ENCODE measurements around the gene NUP133.

NUP133 gene

DNA sequence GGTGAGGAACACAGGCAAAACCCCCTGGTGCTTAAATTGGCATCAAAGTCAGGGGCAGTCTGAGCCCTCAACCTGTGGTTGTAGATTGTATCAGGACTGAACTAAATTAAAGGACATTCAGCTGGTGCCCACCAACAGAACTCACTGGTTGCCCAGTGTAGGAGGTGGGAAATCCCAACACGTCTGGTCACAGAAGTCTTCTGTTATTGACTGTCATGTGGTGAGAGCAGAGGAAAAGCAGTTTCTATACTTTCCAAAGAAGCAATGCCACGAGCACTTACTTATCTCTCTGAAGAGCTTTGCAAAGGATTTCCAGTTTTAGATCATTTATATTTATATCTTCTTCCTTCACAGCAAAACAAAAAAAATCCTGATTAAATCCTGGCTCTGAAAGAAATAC is 59.3 kb downstream of the NUP133 start:
- H3K27me3 ChIP-seq (ENCODE audit: control insufficient read depth, low read length): no peaks in the 10 kb centered on the region
- H4K20me1 ChIP-seq (ENCODE audit: control insufficient read depth, insufficient read depth, low read depth, low read length): no peaks in the 10 kb centered on the region
- no peak overlapping the region for H3K27ac ChIP-seq (ENCODE audit: low read depth, low read length)
- H3K4me3 ChIP-seq (ENCODE audit: low read length): no peak overlapping the region
- no peaks in the 10 kb centered on the region for H3K4me1 ChIP-seq (ENCODE audit: control insufficient read depth, low read length)
- H3F3A ChIP-seq (ENCODE audit: control insufficient read depth, insufficient read depth): no peaks in the 10 kb centered on the region
- H3K36me3 ChIP-seq (ENCODE audit: control insufficient read depth, low read length): peaks cover 60% of the 10 kb centered on the region
- no peak overlapping the region for H3K4me2 ChIP-seq (ENCODE audit: low read length)
- no peaks in the 10 kb centered on the region for H3K9me2 ChIP-seq (replicated peaks; ENCODE audit: control insufficient read depth, low read length)
- TF ChIP-seq, protein P1, sequence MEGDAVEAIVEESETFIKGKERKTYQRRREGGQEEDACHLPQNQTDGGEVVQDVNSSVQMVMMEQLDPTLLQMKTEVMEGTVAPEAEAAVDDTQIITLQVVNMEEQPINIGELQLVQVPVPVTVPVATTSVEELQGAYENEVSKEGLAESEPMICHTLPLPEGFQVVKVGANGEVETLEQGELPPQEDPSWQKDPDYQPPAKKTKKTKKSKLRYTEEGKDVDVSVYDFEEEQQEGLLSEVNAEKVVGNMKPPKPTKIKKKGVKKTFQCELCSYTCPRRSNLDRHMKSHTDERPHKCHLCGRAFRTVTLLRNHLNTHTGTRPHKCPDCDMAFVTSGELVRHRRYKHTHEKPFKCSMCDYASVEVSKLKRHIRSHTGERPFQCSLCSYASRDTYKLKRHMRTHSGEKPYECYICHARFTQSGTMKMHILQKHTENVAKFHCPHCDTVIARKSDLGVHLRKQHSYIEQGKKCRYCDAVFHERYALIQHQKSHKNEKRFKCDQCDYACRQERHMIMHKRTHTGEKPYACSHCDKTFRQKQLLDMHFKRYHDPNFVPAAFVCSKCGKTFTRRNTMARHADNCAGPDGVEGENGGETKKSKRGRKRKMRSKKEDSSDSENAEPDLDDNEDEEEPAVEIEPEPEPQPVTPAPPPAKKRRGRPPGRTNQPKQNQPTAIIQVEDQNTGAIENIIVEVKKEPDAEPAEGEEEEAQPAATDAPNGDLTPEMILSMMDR (IDR thresholded peaks at IDR 0.05; ENCODE audit: low read depth, low read length, poor library complexity, severe bottlenecking): no peak
- no peak for TF ChIP-seq EZH2phosphoT487 (IDR thresholded peaks at IDR 0.05; ENCODE audit: borderline replicate concordance, low read length)
- H3K9me3 ChIP-seq (ENCODE audit: control insufficient read depth, insufficient read depth, low read length): no peaks in the 10 kb centered on the region
- H3K79me2 ChIP-seq (ENCODE audit: control insufficient read depth, low read length): no peaks in the 10 kb centered on the region

- no peak for TF ChIP-seq EZH2phosphoT487 (IDR thresholded peaks at IDR 0.05; ENCODE audit: borderline replicate concordance, low read length)
- TF ChIP-seq, protein P1 (IDR thresholded peaks at IDR 0.05; ENCODE audit: low read depth, low read length, poor library complexity, severe bottlenecking): no peak
- Histone ChIP-seq H3K4me3 (ENCODE audit: low read length) (no peak overlapping the region), H3K4me1 (ENCODE audit: control insufficient read depth, low read length) (no peaks in the 10 kb centered on the region), H3K27me3 (ENCODE audit: control insufficient read depth, low read length) (no peaks in the 10 kb centered on the region), H4K20me1 (ENCODE audit: control insufficient read depth, insufficient read depth, low read depth, low read length) (no peaks in the 10 kb centered on the region), H3K4me2 (ENCODE audit: low read length) (no peak overlapping the region), H3K36me3 (ENCODE audit: control insufficient read depth, low read length) (peaks cover 57% of the 10 kb centered on the region), H3K9me3 (ENCODE audit: control insufficient read depth, insufficient read depth, low read length) (no peaks in the 10 kb centered on the region), H3F3A (ENCODE audit: control insufficient read depth, insufficient read depth) (no peaks in the 10 kb centered on the region), H3K79me2 (ENCODE audit: control insufficient read depth, low read length) (no peaks in the 10 kb centered on the region), H3K27ac (ENCODE audit: low read depth, low read length) (no peak overlapping the region), H3K9me2 (replicated peaks; ENCODE audit: control insufficient read depth, low read length) (no peaks in the 10 kb centered on the region)
Observed at GRCh38 chr1:229448354-229448753, 59.8 kb downstream of the NUP133 start.

GRCh38 chr1:229447809-229448252 is 60.3 kb downstream of the NUP133 start:
- Histone ChIP-seq H3K27ac (ENCODE audit: low read depth, low read length) (no peak overlapping the region), H3K4me1 (ENCODE audit: control insufficient read depth, low read length) (no peaks in the 10 kb centered on the region), H3K36me3 (ENCODE audit: control insufficient read depth, low read length) (peaks cover 61% of the 10 kb centered on the region), H4K20me1 (ENCODE audit: control insufficient read depth, insufficient read depth, low read depth, low read length) (no peaks in the 10 kb centered on the region), H3K27me3 (ENCODE audit: control insufficient read depth, low read length) (no peaks in the 10 kb centered on the region), H3F3A (ENCODE audit: control insufficient read depth, insufficient read depth) (no peaks in the 10 kb centered on the region), H3K79me2 (ENCODE audit: control insufficient read depth, low read length) (no peaks in the 10 kb centered on the region), H3K9me3 (ENCODE audit: control insufficient read depth, insufficient read depth, low read length) (no peaks in the 10 kb centered on the region), H3K9me2 (replicated peaks; ENCODE audit: control insufficient read depth, low read length) (no peaks in the 10 kb centered on the region), H3K4me3 (ENCODE audit: low read length) (no peak overlapping the region), H3K4me2 (ENCODE audit: low read length) (no peak overlapping the region)
- TF ChIP-seq EZH2phosphoT487 (IDR thresholded peaks at IDR 0.05; ENCODE audit: borderline replicate concordance, low read length): no peak
- TF ChIP-seq, protein P1 (IDR thresholded peaks at IDR 0.05; ENCODE audit: low read depth, low read length, poor library complexity, severe bottlenecking): no peak

Measured in DOHH2 (cell line).